Esophagus muscularis mucosa (tissue), 3 donors: ENCODE measurements around the gene CNTNAP2.

Experiments
- POLR2AphosphoS5 ChIP-seq, 2 donors: sonication (generic); formaldehyde crosslinking; IDR thresholded peaks; one replicate each; pipeline ENCODE4 v1.6.1; 2017; ENCODE audit warnings: antibody characterized with exemption in 2 of 2
- TF ChIP-seq, protein P1 (sequence below), 3 experiments: fragments of 200-600 bp in 2 of 3; fragments of 450-650 bp in 1 of 3; sonication (generic) in 2 of 3; IDR thresholded peaks; one replicate each; pipeline ENCODE4 v1.5.1; 2017 to 2019; ENCODE audit warnings: antibody characterized with exemption in 3 of 3, mild to moderate bottlenecking in 2 of 3, moderate library complexity in 1 of 3

DNA sequence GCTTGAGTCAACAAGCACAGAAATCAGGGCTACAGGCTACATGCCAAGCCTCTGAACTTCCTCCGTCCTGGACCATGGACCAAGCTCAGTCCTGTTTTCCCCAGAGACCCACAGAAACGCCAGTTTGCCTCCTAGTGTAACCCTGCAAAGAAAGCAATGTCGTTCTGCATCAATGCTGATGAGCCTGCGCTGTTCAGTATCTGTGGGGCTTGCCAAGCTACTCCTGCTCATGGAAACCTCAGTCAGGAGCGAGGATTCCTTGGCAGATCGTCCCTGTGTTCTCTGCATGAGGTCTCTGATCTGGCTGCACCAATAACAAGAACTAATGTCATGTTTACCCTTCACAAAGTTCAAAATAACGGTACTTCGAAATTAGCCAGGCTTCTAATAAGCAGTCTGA, 1978.5 kb downstream of the CNTNAP2 start:
- no peak for TF ChIP-seq POLR2AphosphoS5 (IDR thresholded peaks at IDR 0.05)
- TF ChIP-seq, protein P1, sequence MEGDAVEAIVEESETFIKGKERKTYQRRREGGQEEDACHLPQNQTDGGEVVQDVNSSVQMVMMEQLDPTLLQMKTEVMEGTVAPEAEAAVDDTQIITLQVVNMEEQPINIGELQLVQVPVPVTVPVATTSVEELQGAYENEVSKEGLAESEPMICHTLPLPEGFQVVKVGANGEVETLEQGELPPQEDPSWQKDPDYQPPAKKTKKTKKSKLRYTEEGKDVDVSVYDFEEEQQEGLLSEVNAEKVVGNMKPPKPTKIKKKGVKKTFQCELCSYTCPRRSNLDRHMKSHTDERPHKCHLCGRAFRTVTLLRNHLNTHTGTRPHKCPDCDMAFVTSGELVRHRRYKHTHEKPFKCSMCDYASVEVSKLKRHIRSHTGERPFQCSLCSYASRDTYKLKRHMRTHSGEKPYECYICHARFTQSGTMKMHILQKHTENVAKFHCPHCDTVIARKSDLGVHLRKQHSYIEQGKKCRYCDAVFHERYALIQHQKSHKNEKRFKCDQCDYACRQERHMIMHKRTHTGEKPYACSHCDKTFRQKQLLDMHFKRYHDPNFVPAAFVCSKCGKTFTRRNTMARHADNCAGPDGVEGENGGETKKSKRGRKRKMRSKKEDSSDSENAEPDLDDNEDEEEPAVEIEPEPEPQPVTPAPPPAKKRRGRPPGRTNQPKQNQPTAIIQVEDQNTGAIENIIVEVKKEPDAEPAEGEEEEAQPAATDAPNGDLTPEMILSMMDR (IDR thresholded peaks at IDR 0.05): no peak
